CD4-positive, alpha-beta T cell treated with Interleukin-15 for 1 hour (primary cell): ENCODE data around the gene LONP2.
"Not testable (repeated sequence)": the region's sequence is repeated elsewhere in the genome, so short reads cannot be mapped to it uniquely, and the experiment has no call there.

Experiments
- DNase-seq: peaks from one replicate; pipeline ENCODE4 v3.0.0-alpha.2; 2020

The LONP2 gene

DNA sequence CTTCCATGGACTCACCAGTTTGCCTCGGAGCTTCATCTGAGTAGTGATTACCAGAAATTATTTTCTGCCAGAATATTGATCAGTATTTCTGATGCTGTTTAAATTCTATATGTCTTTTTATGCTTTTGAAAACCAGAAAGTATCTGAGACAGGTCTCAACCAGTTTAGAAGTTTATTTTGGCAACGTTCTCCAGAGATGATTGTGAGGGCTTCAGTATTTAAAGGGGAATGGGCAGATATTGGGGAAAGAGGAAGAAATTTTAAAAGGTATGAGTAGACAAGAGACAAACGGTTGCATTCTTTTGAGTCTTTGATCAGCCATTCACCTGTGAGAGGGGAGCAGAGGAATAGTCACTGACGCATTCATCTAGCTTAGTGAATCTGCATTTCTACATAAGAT, 47.7 kb downstream of the LONP2 start:
- DNase-seq: no peak

DNA sequence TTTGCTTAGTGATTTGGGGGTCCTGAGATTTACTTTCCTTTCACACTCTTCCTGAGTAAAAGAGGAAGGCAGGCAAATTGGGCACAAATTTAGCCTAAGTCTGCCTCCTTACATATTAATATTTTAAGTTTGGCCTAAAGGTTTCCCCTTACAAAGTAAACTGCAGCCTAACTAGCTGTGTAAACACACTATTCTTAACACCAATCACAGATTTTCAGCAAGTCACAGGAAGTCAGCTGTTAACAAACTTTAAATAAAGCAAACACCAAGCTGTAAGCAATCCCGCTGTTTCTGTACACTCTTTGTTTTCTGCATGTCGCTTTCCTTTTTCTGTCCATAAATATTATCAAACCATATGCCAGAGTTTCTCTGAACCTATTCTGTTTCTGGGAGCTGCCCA, 48.4 kb downstream of the LONP2 start:
- no peak for DNase-seq

DNA sequence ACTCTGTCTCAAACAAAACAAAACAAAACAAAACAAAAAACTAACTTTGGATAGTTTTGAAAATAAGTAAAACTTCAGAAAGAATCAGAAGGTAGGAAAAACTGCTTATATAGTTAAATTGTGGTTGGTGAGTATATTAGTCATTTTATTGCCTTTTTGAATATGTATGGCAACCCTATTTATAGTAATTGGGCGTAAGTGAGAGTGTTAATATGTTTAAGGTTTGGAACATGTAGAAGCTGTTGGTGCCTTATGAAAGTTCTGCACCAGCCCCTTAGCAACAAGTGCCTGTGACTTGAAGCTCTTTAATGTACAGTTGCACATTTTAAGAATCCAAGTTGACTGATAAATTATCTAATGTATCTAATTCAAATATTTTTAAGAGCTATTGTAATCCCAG, 50.6 kb downstream of the LONP2 start:
- DNase-seq: no peak

DNA sequence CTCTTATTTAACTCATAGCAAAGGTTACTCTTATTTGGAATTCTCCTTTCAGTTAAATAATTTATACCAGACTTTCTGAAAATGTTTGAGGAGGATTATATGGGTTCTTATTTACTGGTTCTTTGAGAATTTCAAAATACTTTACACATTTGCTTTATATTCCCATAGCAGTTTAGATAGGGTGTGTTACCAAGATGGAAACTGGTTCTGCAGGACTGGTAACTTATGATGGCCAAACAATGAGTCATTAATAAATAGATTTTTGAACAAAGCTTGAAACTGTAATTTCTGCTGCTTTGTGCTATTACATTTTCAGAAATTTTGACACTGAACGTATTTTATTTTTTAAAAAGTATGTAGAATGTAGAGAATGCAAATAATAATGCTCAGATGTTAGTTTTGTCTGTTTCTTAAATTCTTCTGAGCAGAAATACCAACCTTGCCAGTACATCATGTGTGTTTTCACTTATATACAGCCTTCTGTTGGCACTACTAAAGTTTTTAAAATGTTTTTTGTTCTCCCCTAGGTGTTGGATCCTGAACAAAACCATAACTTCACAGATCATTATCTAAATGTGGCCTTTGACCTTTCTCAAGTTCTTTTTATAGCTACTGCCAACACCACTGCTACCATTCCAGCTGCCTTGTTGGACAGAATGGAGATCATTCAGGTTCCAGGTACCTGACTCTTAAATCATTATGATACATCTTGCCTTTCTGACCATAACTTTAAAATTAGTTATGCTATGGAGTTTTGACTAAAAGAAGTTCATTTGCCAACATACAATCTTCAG, 51.6 kb downstream of the LONP2 start:
- DNase-seq: no peak

DNA sequence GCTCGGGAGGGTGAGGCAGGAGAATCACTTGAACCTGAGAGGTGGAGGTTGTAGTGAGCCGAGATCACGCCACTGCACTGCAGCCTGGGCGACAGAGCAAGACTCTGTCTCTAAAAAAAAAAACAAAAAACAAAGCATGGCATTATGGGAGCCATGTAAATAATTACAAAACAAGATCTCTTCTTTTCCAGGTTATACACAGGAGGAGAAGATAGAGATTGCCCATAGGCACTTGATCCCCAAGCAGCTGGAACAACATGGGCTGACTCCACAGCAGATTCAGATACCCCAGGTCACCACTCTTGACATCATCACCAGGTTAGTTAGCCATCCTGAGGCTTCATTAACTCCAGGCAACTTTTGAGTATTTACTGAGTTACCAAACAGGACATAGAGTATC, 55.4 kb downstream of the LONP2 start:
- DNase-seq: no peak

DNA sequence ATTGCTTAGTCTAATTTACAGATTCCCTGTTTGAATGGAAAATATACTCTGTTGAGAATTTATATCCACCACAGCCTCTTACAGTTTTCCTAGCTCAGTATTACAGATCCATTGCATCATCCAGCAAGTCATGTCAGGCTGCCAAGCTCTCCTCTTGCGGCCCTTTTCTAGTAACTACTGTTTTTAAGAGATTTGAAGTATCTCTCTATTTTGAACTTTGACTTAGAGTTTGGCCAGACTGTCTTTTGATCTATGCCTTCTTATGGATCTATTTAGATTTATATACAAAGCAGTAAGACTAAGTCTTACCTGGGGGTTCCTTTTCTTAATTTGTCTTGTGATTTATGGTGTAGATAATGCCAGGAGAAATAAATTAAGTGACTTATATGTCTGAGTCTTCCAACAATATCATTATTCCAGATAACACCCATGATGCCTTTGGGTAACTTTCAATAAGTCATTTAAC, 56.3 kb downstream of the LONP2 start:
- DNase-seq: no peak

DNA sequence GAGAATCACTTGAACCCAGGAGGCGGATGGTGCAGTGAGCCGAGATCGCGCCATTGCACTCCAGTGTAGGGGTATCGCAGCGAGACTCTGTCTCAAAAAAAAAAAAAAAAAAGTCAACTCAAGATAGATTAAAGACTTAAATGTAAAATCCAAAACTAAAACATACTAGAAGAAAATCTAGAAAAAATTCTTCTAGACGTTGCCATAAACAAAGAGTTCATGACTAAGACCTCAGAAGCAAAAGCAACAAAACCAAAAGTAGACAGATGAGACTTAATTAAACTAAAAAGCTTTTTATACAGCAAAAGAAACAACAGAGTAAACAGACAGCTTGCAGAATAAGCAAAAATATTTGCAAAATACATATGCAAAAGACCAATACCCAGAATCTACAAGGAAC, 64.4 kb downstream of the LONP2 start:
- no peak for DNase-seq

DNA sequence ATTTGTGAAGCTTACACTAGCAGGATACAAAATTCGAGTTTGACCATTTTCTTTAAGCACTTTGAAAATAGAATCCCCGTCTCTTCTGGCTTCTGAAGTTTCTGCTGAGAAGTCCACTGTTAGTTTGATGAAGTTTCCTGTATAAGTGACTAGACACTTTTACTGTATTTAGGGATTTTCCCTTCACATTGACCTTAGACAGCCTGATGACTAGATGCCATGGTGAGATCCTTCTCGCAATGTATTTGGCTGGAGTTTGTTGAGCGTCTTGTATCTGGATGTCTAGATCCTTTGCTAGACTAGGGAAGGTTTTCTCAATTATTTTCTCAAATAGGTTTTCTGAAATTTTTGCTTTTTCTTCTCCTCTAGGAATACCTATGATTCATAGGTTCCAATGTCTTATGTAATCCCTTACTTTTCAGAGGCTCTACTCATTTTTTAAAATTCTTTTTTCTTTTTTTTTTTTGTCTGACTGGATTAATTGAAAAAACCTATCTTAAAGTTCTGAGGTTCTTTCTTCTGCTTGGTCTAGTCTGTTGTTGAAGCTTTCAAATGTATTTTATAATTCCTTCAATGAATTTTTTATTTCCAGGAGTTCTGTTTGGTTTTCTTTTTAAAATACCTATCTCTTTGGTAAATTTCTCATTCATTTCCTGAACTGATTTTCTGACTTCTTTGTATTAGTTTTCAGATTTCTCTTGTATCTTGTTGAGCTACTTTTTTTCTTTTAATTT, 67.0 kb downstream of the LONP2 start:
- no peak for DNase-seq

DNA sequence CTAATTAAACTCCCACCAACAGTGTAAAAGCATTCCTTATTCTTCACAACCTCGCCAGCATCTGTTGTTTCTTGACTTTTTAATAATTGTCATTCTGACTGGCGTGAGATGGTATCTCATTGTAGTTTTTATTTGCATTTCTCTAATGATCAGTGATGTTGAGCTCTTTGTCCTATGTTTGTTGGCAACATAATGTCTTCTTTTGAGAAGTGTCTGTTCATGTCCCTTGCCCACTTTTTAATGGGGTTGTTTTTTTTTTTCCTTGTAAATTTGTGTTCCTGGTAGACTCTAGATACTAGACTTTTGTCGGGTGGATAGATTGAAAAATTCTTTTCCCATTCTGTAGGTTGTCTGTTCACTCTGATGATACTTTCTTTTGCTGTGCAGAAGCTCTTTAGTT, 69.8 kb downstream of the LONP2 start:
- not testable (repeated sequence) for DNase-seq

DNA sequence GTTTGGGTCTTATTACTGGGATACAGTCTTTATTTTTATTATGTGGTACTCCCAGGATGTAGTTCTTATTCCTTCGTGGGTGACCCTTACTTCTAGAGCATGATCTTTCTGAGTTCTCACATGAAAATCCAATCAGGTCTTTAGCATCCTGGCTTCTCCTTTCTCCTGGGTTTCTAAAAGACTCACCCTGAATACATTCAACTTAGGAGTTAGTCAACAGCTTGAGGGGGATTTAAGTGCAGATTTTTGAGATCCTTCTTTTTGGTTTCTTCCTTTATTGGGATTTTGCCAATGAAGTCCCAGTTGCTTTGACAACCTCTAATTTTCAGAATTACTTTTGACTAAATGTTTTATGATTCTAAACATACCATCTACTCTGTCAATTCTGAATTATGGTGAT, 72.9 kb downstream of the LONP2 start:
- DNase-seq: no peak

DNA sequence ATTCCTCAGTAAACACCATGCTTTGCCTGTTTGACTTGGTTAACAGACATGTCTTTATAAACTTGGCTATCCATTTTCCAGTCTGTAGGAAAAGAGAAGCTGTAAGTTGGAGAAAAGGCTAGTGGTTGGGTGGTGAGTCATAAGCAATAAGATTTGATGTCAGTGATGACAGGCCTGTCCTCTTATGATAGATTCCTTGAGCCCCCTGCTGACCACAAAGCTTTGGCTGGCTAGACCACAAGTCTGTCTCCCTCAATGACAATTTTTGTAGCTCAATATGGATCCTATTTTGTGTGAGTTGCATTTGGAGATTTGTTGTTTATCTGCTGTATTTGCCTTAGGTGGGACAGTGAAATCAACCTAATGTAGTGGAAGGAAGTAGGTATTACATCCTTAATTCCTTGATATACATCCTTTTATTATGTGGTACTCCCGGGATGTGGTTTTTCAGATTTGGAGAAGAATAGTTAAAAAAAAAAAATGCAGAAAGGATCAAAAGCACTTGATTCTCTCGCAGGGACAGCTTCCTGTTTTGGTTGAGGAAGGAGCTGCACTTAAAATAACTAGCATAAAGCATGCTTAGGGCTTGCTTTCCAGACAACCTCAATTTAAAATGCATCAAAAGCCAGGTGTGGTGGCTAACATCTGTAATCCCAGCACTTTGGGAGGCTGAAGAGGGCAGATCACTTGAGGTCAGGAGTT, 73.7 kb downstream of the LONP2 start:
- DNase-seq: peak; percentile 25

DNA sequence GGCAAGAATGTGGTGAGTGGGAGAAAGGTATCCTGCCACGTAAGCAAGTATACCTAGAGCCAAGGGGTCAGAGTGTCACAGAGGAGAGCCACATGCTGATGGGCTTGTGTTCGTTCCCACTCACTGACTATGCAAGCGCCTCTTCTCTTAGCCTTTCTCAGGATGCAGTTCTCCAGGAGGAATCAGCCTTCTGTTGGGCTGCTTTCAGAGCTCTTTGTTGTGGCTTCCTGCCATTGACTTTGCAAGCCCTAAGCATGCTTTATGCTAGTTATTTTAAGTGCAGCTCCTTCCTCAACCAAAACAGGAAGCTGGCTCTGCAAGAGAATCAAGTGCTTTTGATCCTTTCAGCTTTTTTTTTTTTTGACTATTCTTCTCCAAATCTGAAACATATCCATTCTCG, 74.5 kb downstream of the LONP2 start:
- DNase-seq: peak; percentile 21

DNA sequence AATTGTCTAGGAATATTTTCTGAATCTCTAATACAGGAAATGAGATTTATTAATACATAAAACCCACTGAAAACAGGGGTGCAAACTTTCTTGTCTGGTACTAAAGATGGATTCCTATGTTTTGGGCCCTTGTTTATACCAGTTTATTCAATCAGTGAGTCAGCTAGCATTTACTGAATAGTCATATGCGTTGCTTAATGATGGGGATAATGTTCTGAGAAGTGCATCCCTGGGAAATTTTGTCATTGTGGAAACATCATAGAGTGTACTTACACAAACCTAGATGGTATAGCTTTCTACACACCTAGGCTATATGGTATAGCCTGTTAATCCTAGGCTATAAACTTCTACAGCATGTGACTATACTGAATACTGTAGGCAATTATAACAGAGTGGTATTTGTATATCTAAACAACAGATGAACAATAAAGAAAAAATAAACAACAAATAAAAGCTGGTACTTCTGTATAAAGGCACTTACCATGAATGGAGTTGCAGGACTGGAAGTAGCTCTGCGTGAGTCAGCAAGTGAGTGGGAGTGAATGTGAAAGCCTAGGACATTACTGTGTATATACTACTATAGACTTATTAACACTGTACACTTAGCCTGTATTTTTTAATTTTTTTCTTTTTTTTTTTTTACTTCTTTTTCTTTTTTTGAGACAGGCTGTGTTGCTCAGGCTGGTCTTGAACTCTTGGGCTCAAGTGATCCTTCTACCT, 77.4 kb downstream of the LONP2 start:
- DNase-seq: no peak

DNA sequence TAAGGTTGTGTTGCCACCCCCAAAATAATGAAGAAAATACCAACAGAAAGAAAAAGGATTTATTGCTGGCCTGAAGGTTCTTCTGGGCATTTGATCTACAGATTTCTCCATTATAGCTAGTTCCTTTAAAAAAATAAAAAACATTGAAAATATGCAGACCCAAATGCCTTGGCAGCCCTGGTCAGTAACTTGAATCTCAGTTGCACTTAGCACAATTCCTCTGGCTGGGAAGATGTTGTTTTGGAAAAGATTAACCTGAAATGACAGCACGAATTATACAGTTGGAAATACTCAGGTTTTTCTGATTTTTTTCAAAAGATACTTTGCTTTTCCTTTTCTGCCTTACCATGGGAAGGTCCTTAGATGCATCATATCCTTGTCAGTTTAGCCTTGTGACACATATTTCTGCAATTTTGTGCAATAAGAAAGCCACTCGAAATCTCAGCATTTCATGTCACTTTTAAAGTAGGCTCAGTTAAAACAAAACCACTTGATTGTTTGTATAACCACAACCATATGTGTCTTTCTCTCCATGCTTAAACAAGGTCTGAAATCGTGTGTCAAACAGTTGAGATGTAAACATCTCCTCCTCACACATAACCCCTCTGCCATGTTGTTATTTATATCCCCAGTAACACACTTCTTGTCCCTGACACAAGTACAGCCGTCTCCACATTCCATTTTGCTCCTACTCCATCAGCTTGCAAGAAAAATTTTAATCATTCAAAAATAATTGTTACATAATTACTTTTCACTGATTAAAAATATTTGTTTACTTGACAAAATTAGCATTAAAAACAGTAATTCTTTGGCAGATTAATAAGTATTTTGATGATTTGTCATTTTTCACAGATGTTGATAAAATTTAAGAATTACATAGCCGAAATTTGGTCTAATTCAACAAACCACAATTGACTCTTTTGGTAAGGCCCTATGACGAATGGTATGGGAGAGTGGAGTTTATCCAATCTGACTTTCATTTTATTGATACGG, 80.0 kb downstream of the LONP2 start:
- no peak for DNase-seq

DNA sequence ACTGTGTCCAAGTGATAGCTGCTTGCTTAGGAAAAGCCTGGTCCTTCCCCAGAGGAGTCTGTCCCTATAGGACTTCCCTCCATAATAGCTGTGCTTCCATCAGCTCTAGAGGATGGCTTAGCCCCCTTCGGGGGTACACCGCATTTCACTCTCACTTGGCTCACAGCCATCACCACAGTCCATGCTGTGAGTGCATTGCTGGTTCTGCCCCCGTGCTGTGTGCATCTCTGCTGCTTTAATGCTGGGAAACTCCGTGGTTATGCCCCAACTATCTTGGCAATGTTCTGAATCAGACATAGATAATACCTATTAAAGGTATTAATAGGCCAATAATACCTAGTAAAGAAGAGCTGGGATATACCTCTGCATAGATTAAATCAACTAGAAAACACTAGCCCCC, 82.8 kb downstream of the LONP2 start:
- no peak for DNase-seq

DNA sequence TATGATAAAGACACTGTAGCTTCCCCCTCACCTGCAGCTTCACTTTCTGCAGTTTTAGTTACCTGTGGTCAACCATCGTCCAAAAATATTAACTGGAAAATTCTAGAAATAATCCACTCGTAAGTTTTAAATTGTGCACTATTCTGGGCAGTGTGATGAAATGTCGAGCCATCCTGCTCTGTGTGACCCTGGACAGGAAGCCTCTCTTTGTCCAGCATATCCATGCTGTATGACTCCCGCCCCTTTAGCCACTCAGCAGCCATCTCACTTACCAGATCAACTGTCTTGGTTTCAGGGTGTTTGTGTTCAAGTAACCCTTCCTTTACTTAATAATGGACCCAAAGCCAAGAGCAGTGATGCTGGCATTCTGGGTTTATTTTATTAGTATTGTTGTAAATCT, 85.0 kb downstream of the LONP2 start:
- no peak for DNase-seq

DNA sequence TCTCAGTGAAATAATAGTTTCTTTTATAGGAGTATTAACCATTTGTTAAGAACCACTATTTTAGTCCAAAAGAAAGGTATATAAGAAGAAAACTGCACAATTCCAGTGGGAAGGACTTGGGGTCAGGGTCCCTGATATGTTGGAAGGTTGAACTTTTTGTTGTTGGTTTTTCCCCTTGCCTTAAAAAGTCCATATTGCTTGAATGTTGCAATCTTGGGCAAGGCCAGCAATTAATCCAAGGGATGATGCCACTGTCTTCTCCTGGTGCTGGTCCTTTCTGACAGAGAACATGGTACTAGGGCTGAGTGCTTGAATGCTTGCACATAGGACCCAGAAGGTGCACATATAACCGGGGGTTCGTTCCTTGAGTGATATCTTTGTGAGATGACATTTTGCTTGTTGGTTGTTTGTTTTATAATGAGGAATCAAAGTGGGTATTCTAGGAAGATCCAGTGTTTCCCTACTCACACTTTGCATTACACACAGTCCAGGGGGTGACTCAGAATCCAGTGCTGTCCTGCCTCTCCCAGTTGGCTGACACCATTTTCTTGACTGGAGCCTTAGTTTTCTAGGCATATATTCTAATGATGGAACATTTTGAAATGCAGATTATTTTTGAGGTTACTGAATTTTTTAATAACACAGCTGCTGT, 86.2 kb downstream of the LONP2 start:
- DNase-seq: no peak

DNA sequence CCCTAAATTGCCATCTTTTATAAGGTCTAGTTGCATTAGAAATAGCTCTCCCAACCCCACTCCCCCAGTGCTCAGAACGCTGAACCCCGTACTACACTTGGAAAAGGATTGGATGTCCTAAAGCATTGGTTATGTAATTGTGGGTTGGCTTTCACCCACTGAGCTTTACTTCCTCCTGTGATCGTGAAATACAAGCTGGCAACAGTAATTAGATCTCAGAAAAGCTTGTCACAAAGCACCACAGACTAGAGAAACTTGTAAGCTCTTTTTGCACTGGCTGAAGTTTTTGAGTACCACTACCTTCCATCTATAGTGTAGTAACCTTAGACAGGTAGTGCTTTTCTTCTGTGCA, 86.7 kb downstream of the LONP2 start:
- DNase-seq: no peak

DNA sequence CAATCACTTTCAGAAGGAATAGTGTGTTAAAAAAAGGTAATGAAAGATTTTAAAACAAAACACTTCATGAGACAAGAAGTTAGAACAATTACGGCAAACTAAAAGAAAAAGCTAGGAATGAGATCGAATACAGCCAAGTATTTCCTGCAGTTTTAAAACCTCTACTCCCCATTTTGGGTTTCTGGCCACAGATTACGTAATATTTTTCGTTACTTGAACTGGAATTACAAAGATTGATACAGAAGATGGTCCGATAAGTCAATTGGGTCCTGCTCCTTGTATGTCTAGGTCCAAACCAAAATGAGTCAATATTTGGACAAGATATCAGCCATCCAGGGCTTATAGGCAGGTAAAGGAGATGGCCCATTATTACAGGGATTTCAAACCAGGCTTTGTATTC, 88.9 kb downstream of the LONP2 start:
- no peak for DNase-seq

DNA sequence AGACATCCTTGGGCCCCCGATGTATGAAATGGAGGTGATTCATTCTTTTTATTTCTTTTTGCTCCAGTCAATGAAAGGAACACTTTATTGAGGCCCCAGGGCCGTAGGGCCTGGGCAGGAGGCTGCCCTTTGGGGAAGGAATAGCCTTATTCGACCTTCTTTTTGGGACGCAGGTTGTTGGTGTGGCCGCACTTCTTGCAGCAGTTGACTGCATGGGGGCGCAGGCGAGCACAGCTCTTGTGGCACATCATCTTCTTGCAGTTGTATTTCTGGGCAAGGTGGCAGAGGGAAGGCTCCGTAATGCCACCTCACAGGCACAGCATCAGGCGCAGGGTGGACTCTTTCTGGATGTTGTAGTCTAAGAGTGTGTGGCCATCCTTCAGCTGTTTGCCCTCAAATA, 90.2 kb downstream of the LONP2 start:
- DNase-seq: no peak

DNA sequence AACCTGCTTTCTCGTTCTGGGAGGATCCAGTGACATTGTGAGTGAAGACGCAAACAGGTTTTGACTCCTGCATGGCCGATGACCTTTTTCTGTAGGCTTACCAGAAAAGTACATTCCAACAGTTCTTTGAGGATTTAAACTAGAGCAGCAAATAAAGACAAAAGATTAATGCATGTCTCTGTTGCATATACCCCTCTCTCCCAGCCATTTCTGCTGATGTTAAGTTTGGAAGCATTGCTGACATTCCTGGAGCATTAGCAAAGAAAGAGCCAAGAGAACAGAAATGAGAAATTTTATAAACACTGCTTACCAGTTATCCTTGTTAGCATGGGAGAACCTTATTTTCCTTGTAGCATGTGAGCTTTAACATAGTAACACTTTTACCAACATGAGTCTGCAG, 91.9 kb downstream of the LONP2 start:
- no peak for DNase-seq

DNA sequence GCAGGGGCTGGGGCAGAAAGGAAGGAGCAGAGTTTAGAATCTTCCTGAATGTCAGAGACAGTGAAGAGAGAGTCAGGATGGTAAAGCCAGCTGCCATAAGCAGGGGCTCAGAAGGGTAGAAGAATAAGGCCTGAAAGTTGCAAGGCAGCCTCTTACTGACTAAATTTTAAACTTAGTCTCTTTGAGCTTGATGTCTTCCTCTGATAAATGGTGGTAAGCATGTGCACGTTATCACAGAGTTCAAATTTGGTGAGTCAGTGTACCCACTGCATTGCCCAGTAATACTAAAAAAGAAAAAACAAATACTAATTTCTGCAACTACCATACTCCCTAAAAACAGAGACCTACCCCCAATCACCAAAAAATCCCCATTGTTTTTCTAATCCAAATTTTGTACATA, 96.0 kb downstream of the LONP2 start:
- DNase-seq: no peak
